Aorta (tissue), 5 donors: Measurements from ENCODE around the gene HDAC5. TPM values are rescaled to one million over a fixed set of nuclear protein-coding genes. Genes with fewer than 3 reads are reported as not detected.
A peak's percentile ranks its signal among the peaks of the same experiment; 100 is the strongest.

Experiments
- ATAC-seq: fragments of 200-7000 bp; cut with Tn5 transposase; one replicate; pipeline ENCODE4 v1.9.1; 2022; ENCODE audit warnings: moderate library complexity; ENCODE audit not compliant: low FRiP score
- DNase-seq, 2 donors: peaks; one replicate each; pipeline ENCODE4 v3.0.0-alpha.2; 2020
- H3K27ac ChIP-seq, 2 donors: one replicate each; pipeline ENCODE4 v1.5.1; 2013; ENCODE audit warnings: low read length in 2 of 2, mild to moderate bottlenecking in 2 of 2, moderate library complexity in 2 of 2, control low read depth in 1 of 2, inconsistent platforms in 1 of 2, low read depth in 1 of 2
- H3K27me3 ChIP-seq, 2 donors: one replicate each; pipeline ENCODE4 v1.6.1; 2013; ENCODE audit warnings: control low read depth in 1 of 2, low read length in 1 of 2, mild to moderate bottlenecking in 1 of 2, moderate library complexity in 1 of 2; ENCODE audit not compliant: insufficient read depth in 2 of 2, control insufficient read depth in 1 of 2
- H3K36me3 ChIP-seq, 2 donors: one replicate each; pipeline ENCODE4 v1.6.1; 2013; ENCODE audit warnings: control low read depth in 1 of 2, low read length in 1 of 2, mild to moderate bottlenecking in 1 of 2; ENCODE audit not compliant: insufficient read depth in 2 of 2, control insufficient read depth in 1 of 2
- H3K4me1 ChIP-seq, 2 donors: one replicate each; pipeline ENCODE4 v1.6.1; 2013; ENCODE audit warnings: low read length in 2 of 2, control low read depth in 1 of 2, mild to moderate bottlenecking in 1 of 2, moderate library complexity in 1 of 2; ENCODE audit not compliant: insufficient read depth in 2 of 2, control insufficient read depth in 1 of 2
- H3K4me3 ChIP-seq, 2 donors: one replicate each; pipeline ENCODE4 v1.5.1; 2013; ENCODE audit warnings: low read length in 2 of 2, control low read depth in 1 of 2, mild to moderate bottlenecking in 1 of 2
- H3K9me3 ChIP-seq: one replicate; pipeline ENCODE4 v1.6.1; 2013; ENCODE audit warnings: mild to moderate bottlenecking, low read length; ENCODE audit not compliant: control insufficient read depth
- WGBS, 2 donors: extraction: QIAGEN DNeasy Blood & Tissue Kit; methylation state at CpG; one replicate each; pipeline ENCODE4 v1.1.7; 2013; 5-methylcytosine and 5-hydroxymethylcytosine counted together
- intact Hi-C, 2 donors: fragments of 100-400 bp; cut with DNase I; formaldehyde crosslinking; loops; one replicate each; pipeline versions ENCODE4 v1.14.2 to v1.15.0; 2022
- polyA plus RNA-seq, 2 donors: library from polyadenylated mRNA; stranded (reverse); fragments of 200-250 nt; gene quantifications; one replicate each; pipeline ENCODE4 v1.2.3, GENCODE V29; 2013
- total RNA-seq, 2 donors: library from RNA; stranded (reverse); fragmentation: NEBNext Ultra II Directional; extraction: Animal tissue kit (Norgen Biotek cat#: 25700); gene quantifications; one replicate each; pipeline ENCODE4 v1.2.1, GENCODE V29; 2021
- donor health status: healthy with polysubstance abuse.
- donor health status: Bipolar disorder and iron deficiency.
- donor health status: DM: no; HTN: no; CAD: no.
- donor health status: DM: no; HTN: no; CAD: no.
- donor health status: DM: yes; HTN: yes; CAD: no.

Gene HDAC5
- total and polyA plus RNA-seq, 4 donors: 28.9 to 83.4 (median 76.2) TPM

DNA sequence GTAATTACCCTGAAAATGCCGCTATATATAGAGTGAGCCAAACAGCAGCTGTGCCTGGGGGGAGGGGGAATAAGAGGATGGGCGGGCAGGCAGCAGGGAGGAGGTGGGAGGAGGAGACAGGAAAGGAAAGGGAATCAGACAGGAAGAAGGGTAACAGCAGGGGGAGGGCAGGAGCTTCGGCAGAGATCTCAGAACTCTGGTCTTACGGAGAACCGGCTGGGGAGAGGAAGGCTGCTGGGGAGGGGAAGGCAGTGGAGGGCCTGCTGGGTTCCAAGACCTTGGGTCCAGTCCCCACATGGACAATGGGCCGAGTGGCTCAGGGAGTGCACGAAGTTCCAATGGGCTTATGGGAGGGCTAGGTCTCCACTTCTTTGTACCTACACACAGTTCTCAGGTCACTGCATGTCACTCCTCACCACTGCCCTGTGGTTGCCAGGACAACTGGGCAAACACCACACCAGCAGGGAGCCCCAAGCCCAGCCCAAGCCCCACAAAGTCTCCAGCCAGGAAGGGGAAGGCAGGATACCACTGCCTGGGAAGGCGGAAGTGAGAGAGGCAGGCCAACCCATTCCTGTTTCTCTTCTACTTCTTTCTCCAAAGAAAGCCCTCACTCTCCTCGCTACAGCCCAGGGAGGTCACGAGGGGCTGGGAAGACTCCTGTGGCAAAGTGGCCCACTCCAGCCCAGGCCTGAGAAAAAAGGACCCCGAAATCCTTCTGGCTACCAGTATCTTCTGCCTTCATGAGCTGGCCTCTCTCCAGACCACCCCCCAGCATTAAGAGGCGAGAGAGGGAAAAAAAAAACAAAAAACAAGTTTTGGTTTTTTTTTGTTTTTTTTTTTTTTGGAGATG is 27.6 kb downstream of the HDAC5 start:
- Histone ChIP-seq H3K9me3 (no peaks in the 10 kb centered on the region), H3K36me3 (peaks cover 0 to 18% of the 10 kb centered on the region in 2 donors), H3K4me3 (no peak overlapping the region), H3K27ac (peak overlapping the region in 1 of 2 donors; percentile 34), H3K4me1 (peaks cover 0 to 3% of the 10 kb centered on the region in 2 donors), H3K27me3 (no peaks in the 10 kb centered on the region)
- intact Hi-C loops: no loop called here
- WGBS, 2 donors: 28 to 50% methylated on average over 12 of the region's 12 CpGs
- peak in 1 of 2 donors; percentile 78 for DNase-seq
- peak; percentile 76 for ATAC-seq

DNA sequence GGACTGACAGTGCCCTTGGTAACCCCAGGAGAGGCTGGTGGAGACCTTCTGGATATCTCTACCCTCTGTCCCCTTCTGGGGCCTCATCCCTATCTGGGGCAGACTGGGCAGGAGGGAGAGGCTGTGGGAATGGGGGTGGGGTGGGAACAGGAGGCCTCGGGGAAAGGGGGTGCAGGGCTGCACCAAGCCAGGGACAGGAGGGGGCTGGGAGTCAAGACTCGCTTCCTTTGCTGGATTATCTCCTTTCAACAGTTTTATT is 28.1 kb downstream of the HDAC5 start:
- Histone ChIP-seq H3K27ac (no peak overlapping the region), H3K27me3 (no peaks in the 10 kb centered on the region), H3K4me3 (no peak overlapping the region), H3K9me3 (no peaks in the 10 kb centered on the region), H3K4me1 (peaks cover 0 to 3% of the 10 kb centered on the region in 2 donors), H3K36me3 (peaks cover 0 to 18% of the 10 kb centered on the region in 2 donors)
- 21 to 26% methylated on average over 2 of the region's 2 CpGs for WGBS, 2 donors
- intact Hi-C loops: no loop called here
- ATAC-seq (no peak), DNase-seq (no peak)

DNA sequence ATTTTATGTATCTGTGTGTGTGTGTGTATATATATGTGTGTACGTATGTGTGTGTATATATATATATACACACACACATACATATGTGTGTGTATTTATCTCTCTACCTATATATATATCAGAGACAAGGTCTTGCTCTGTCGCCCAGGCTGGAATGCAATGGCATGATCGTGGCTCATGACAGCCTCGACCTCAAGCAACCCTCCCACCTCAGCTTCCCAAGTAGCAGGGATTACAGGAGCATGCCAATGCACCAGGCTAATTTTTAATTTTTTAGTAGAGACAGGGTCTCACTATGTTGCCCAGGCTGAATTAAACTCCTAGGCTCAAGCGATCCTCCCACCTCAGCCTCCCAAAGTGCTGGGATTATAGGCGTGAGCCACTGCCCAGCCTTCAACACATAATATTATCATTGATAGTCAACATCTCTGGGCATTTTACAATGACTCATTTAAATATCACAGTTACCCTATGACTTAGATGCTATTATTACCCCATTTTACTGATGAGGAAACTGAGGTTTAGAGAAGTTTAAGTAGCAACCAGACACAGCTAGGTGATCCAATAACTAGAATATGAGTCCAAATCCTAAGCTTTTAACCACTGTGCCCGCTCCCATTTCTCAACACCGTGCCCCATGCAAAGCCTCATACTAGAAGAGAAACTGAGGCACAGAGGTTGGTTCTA is 28.6 kb downstream of the HDAC5 start:
- no peak for DNase-seq
- H3K36me3 ChIP-seq: peaks cover 0 to 18% of the 10 kb centered on the region in 2 donors
- intact Hi-C loops: no loop called here
- no peak for ATAC-seq
- WGBS, 2 donors: 86% methylated on average over 8 of the region's 8 CpGs
- H3K9me3 ChIP-seq: no peaks in the 10 kb centered on the region
- H3K4me1 ChIP-seq: peaks cover 0 to 3% of the 10 kb centered on the region in 2 donors
- no peak overlapping the region for H3K27ac ChIP-seq
- H3K27me3 ChIP-seq: no peaks in the 10 kb centered on the region
- no peak overlapping the region for H3K4me3 ChIP-seq

DNA sequence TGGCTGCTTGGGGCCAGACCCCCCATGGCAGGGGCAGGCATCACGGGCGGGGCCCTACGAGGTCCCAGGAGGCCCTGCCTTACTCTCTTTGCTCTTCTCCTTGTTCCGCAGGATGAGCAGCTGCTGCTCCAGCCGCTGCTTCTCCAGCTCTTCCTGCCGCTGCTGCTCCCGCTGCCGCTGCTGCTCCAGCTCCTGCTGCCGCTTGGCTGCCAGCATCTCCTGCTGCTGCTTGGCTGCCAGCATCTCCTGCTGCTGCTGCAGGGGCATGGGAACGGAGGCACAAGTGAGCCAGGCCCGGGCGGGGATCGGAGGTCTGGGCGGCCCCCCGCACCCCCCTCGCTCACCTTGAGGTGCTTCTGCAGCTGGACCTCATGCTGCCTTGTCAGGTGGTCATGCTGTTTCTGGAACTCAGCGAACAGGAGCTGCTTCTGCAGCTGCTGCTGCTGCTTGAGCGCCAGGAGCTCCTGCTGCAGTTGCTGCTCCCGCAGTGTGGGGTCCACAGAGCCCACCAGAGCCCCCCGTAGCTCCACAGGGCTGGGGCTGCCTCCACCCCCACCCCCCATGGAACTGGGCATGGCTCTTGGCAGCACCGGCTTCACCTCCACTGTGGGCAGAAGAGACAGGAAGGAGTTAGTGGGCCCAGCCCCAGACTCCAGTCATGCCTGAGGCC is 30.1 kb downstream of the HDAC5 start:
- Histone ChIP-seq H3K4me1 (peaks cover 0 to 3% of the 10 kb centered on the region in 2 donors), H3K36me3 (peaks cover 0 to 18% of the 10 kb centered on the region in 2 donors), H3K27ac (no peak overlapping the region), H3K27me3 (no peaks in the 10 kb centered on the region), H3K9me3 (no peaks in the 10 kb centered on the region), H3K4me3 (no peak overlapping the region)
- WGBS, 2 donors: 87 to 89% methylated on average over 20 to 21 of the region's 21 CpGs
- ATAC-seq: no peak
- intact Hi-C loops: no loop called here
- DNase-seq: no peak

DNA sequence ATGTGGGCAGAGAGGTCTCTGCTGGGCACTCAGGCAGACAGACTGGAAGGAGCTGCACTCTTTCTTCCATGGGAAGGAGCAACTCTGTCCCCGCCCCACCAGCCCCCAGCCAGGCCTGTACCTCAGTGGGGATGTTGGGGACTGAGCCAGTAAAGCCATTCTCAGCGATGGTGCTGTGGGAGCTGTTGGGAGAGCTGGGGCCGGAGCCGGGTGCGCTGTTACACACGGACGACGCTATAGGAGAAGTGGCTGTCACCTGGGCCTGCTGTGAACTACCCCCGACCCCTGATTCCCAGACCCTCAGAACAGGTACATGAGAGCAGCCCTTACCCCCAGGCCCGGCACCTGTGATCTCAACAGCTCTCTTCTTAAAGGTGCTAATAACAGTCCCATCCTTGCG is 31.4 kb downstream of the HDAC5 start:
- DNase-seq (no peak), ATAC-seq (no peak)
- peaks cover 0 to 3% of the 10 kb centered on the region in 2 donors for H3K4me1 ChIP-seq
- H3K9me3 ChIP-seq: no peaks in the 10 kb centered on the region
- no peaks in the 10 kb centered on the region for H3K27me3 ChIP-seq
- no peak overlapping the region for H3K27ac ChIP-seq
- H3K4me3 ChIP-seq: no peak overlapping the region
- WGBS, 2 donors: 93 to 95% methylated on average over 11 of the region's 11 CpGs
- intact Hi-C loops: no loop called here
- H3K36me3 ChIP-seq: peaks cover 0 to 23% of the 10 kb centered on the region in 2 donors

DNA sequence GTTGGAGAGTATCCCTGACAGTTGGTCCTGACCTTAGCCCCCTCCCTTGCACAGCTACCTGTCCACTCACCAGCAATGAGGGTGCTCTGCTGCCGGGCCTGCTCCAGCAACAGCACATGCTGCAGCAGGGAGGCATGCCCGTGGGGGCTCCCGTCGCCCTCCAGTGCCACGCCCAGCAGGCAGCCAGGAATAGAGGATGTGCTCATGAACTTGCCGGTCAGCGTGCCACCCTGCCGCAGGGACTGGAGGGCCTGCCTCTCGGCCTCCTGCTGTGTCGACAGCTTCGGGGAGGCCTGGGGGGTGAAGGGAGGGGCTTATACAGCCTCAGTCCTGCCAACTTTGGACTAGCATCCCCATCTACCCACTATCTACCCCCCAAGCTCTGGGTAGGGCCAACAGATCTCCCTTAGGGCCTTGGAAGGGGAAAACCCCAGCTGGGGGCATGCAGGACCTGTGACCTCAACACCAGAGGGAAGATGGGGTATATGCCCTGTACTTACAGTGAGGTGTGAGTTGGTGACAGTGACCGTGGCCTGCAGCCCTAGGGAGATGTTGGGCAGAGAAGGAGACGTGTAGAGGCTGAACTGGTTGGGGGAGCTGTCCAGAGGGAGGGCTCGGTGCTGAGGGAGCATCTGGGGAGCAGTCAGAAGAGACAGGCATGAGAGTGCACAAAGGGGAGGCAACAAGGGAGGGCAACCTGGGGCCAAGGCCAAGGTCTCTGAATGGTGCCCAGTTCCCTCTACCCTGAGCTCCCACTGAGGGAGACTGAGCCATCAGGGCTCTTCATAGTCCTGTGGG is 32.0 kb downstream of the HDAC5 start:
- WGBS, 2 donors: 88 to 90% methylated on average over 11 to 14 of the region's 14 CpGs
- H3K4me3 ChIP-seq: no peak overlapping the region
- H3K27me3 ChIP-seq: no peaks in the 10 kb centered on the region
- ATAC-seq (no peak), DNase-seq (no peak)
- H3K27ac ChIP-seq: no peak overlapping the region
- H3K9me3 ChIP-seq: no peaks in the 10 kb centered on the region
- H3K4me1 ChIP-seq: peaks cover 0 to 3% of the 10 kb centered on the region in 2 donors
- H3K36me3 ChIP-seq: peaks cover 0 to 23% of the 10 kb centered on the region in 2 donors
- intact Hi-C loops: no loop called here

DNA sequence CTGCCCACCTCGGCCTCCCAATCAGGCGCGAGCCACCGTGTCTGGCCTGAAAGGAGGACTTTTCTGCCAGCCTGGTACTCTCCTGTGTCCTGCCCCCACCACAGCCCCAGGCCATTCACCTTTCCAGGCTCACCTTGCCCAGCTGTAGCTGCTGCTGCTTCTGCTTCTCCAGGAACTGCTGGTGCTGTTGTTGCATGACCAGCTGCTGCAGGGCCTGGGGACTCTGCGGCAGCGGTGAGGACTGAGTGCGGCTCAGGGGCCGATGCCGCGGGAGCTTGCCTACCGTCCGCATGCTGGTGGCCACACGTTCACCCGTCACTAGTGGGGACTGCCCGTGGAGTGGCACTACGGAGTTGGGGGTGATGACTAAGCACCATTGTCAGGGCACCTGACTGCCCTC is 35.2 kb downstream of the HDAC5 start:
- DNase-seq (no peak), ATAC-seq (no peak)
- Histone ChIP-seq H3K36me3 (peaks cover 0 to 30% of the 10 kb centered on the region in 2 donors), H3K27me3 (no peaks in the 10 kb centered on the region), H3K4me3 (no peak overlapping the region), H3K4me1 (no peaks in the 10 kb centered on the region), H3K27ac (no peak overlapping the region), H3K9me3 (no peaks in the 10 kb centered on the region)
- intact Hi-C loops: no loop called here
- WGBS, 2 donors: 83 to 92% methylated on average over 16 of the region's 16 CpGs

DNA sequence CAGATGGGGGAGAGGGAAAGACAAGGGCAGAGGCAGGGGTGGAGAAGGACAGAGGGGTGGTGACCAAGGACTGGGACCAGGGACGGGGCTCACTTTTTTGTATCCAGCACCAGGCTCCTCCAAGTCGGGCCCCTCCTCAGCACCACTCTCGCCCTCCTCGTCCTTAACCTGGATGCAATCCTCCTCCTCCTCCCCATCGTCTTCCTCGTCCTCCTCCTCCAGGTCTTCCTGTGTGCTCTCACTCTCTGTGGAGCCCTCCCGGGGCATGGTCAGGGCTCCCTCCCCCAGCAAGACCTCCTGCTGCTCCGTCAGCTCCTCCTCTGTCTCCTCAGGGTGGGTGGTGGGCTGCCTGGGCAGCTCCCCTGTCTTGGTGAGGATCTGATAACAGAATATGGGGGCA is 36.1 kb downstream of the HDAC5 start:
- Histone ChIP-seq H3K27me3 (no peaks in the 10 kb centered on the region), H3K4me1 (no peaks in the 10 kb centered on the region), H3K9me3 (no peaks in the 10 kb centered on the region), H3K4me3 (no peak overlapping the region), H3K27ac (peak overlapping the region in 1 of 2 donors; percentile 33), H3K36me3 (peaks cover 0 to 27% of the 10 kb centered on the region in 2 donors)
- no peak for ATAC-seq
- WGBS, 2 donors: 57 to 59% methylated on average over 7 to 8 of the region's 8 CpGs
- no peak for DNase-seq
- intact Hi-C loops: no loop called here
